Neuronal stem cell (in vitro differentiated cells): Measurements from ENCODE around the gene FXYD6.

Source experiments
- DNase-seq: peaks from one replicate; pipeline ENCODE4 v3.0.0-alpha.2; 2013; ENCODE audit warnings: low spot score
- H2AFZ ChIP-seq: one replicate; pipeline ENCODE4 v1.6.1; 2013; ENCODE audit warnings: mild to moderate bottlenecking, low read length, inconsistent platforms
- H2AK5ac ChIP-seq: 2 replicates; pipeline ENCODE4 v1.6.1; 2013; ENCODE audit warnings: low read depth, mild to moderate bottlenecking, inconsistent platforms, low read length, moderate library complexity, mixed read lengths
- H2BK120ac ChIP-seq: 2 replicates; pipeline ENCODE4 v1.6.1; 2013; ENCODE audit warnings: low read depth, mild to moderate bottlenecking, inconsistent platforms, low read length, moderate library complexity, mixed read lengths
- H2BK12ac ChIP-seq: one replicate; pipeline ENCODE4 v1.6.1; 2013; ENCODE audit warnings: low read length, inconsistent platforms
- H2BK15ac ChIP-seq: 2 replicates; pipeline ENCODE4 v1.6.1; 2013; ENCODE audit warnings: mild to moderate bottlenecking, low read length, inconsistent platforms, mixed read lengths
- H2BK5ac ChIP-seq: one replicate; pipeline ENCODE4 v1.6.1; 2013; ENCODE audit warnings: inconsistent platforms, mild to moderate bottlenecking, low read length, moderate library complexity
- H3K14ac ChIP-seq: one replicate; pipeline ENCODE4 v1.6.1; 2013; ENCODE audit warnings: low read length, inconsistent platforms
- H3K18ac ChIP-seq: 2 replicates; pipeline ENCODE4 v1.6.1; 2013; ENCODE audit warnings: low read length, inconsistent platforms
- H3K23ac ChIP-seq: 2 replicates; pipeline ENCODE4 v1.6.1; 2013; ENCODE audit warnings: low read depth, mild to moderate bottlenecking, mixed read lengths, low read length, inconsistent platforms; ENCODE audit not compliant: poor library complexity
- H3K27ac ChIP-seq: replicated peaks from 3 replicates; pipeline ENCODE4 v1.5.1; 2013; ENCODE audit warnings: low read length, inconsistent platforms
- H3K27me3 ChIP-seq, 3 experiments: 2 replicates each; pipeline ENCODE4 v1.6.1; 2013; ENCODE audit warnings: low read length in 3 of 3, mild to moderate bottlenecking in 2 of 3, inconsistent platforms in 1 of 3, low read depth in 1 of 3, mixed read lengths in 1 of 3, moderate library complexity in 1 of 3; ENCODE audit not compliant: control insufficient read depth in 3 of 3, insufficient read depth in 3 of 3
- H3K36me3 ChIP-seq, 2 donors: replicated peaks in 1 of 2; 2 replicates each; pipeline ENCODE4 v1.6.1; 2013; ENCODE audit warnings: low read length in 2 of 2; ENCODE audit not compliant: control insufficient read depth in 2 of 2, insufficient read depth in 2 of 2
- H3K4ac ChIP-seq: 2 replicates; pipeline ENCODE4 v1.6.1; 2013; ENCODE audit warnings: inconsistent platforms, mild to moderate bottlenecking, low read length, moderate library complexity
- H3K4me1 ChIP-seq, 2 donors: 1 replicate in 1 of 2; 2 replicates in 1 of 2; pipeline ENCODE4 v1.6.1; 2013; ENCODE audit warnings: low read length in 2 of 2, low read depth in 1 of 2; ENCODE audit not compliant: control insufficient read depth in 2 of 2, insufficient read depth in 1 of 2
- H3K4me2 ChIP-seq: one replicate; pipeline ENCODE4 v1.6.1; 2013; ENCODE audit warnings: mild to moderate bottlenecking, low read length, inconsistent platforms; ENCODE audit not compliant: insufficient read depth, poor library complexity, severe bottlenecking
- H3K4me3 ChIP-seq, 2 donors: 2 replicates each; pipeline ENCODE4 v1.5.1; 2013; ENCODE audit warnings: low read length in 2 of 2, mild to moderate bottlenecking in 2 of 2, inconsistent platforms in 1 of 2, moderate library complexity in 1 of 2
- H3K79me1 ChIP-seq: one replicate; pipeline ENCODE4 v1.6.1; 2013; ENCODE audit warnings: low read depth, mild to moderate bottlenecking, inconsistent platforms, low read length, moderate library complexity
- H3K9ac ChIP-seq: one replicate; pipeline ENCODE4 v1.6.1; 2013; ENCODE audit warnings: mild to moderate bottlenecking, low read depth, low read length, inconsistent platforms; ENCODE audit not compliant: poor library complexity
- H3K9me3 ChIP-seq, 2 donors: replicated peaks in 1 of 2; 2 replicates each; pipeline versions ENCODE3 to v1.6.1; 2013; ENCODE audit warnings: low read length in 2 of 2, mild to moderate bottlenecking in 2 of 2, inconsistent platforms in 1 of 2, low read depth in 1 of 2, mixed read lengths in 1 of 2, moderate library complexity in 1 of 2; ENCODE audit not compliant: control insufficient read depth in 2 of 2, insufficient read depth in 1 of 2
- H4K8ac ChIP-seq: one replicate; pipeline ENCODE4 v1.6.1; 2013; ENCODE audit warnings: low read depth, mild to moderate bottlenecking, inconsistent platforms, low read length, moderate library complexity
- H4K91ac ChIP-seq: one replicate; pipeline ENCODE4 v1.6.1; 2013; ENCODE audit warnings: low read length, low read depth, mild to moderate bottlenecking, inconsistent platforms; ENCODE audit not compliant: poor library complexity
- WGBS, 2 donors: extraction: QIAGEN DNeasy Blood & Tissue Kit; methylation state at CpG; one replicate each; pipeline ENCODE4 v1.1.7; 2013; ENCODE audit warnings: missing lambda C conversion rate in 2 of 2, mixed read lengths in 1 of 2; ENCODE audit not compliant: insufficient read length in 2 of 2, insufficient replicate concordance in 1 of 2; ENCODE audit errors: extremely low coverage in 2 of 2; 5-methylcytosine and 5-hydroxymethylcytosine counted together

Gene FXYD6

DNA sequence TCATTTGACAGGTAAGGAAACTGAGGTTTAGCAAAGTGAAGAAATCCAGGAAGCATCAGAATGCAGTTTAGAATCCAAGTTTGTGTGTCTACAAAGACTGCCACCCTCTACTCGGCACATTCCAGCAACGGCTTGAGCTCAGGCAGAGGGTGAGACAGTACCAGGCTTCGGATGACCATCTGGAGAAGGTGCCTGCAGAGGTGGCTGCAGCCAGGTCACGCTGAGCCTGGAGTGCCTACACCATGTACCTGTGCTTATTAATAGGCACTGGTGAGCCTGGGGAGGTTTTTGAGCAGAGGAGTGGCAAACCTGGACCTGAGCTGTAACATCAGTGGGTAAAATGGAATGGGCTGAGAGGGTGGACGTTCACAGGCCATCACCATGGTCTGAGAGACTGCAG lies 4.7 kb downstream of the FXYD6 start:
- Histone ChIP-seq H4K91ac (no peak overlapping the region), H3K27ac (no peak overlapping the region), H3K4ac (no peak overlapping the region), H3K79me1 (peaks cover 30% of the 10 kb centered on the region), H4K8ac (no peak overlapping the region), H3K18ac (no peak overlapping the region), H3K27me3 (no peaks in the 10 kb centered on the region), H3K4me3 (no peak overlapping the region), H2AFZ (no peak overlapping the region), H3K36me3 (peaks cover 4 to 7% of the 10 kb centered on the region in 2 donors), H2AK5ac (no peak overlapping the region), H2BK5ac (no peak overlapping the region), H2BK12ac (no peak overlapping the region), H3K4me1 (peaks cover 21 to 33% of the 10 kb centered on the region in 2 donors), H2BK120ac (no peak overlapping the region), H3K4me2 (no peak overlapping the region), H3K9me3 (no peaks in the 10 kb centered on the region), H3K14ac (no peak overlapping the region), H3K23ac (peak overlapping the region; percentile 4), H3K9ac (no peak overlapping the region), H2BK15ac (no peak overlapping the region)
- WGBS, 2 donors, result no CpG with 5 or more reads among the region's 5 CpGs
- DNase-seq, result no peak

DNA sequence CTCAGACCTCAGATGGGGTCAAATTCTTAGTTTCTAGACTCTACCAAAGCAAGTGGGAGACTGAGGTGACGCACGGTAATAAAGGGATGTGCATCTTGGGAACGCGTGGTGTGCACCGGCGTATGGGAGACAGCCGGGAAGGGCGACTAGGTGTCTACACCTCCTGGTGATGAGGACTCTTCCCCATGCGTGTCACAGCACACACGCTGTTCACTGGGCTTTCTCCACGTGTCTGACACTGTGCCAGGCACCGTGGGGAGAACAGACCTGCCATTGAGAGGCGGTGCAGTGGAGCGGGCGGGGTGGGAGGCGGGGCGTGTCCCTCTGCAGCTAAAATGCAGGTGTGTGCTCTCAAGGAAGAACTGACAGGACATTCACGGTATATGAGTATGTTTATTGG lies 5.3 kb downstream of the FXYD6 start:
- peaks cover 21 to 33% of the 10 kb centered on the region in 2 donors for H3K4me1 ChIP-seq
- WGBS, 2 donors, result no CpG with 5 or more reads among the region's 18 CpGs
- DNase-seq, result no peak
- no peaks in the 10 kb centered on the region for H3K27me3 ChIP-seq
- H3K4ac ChIP-seq, result no peak overlapping the region
- H4K8ac ChIP-seq, result no peak overlapping the region
- no peak overlapping the region for H2BK12ac ChIP-seq
- H2AK5ac ChIP-seq, result no peak overlapping the region
- no peak overlapping the region for H3K9ac ChIP-seq
- no peak overlapping the region for H4K91ac ChIP-seq
- H2BK5ac ChIP-seq, result no peak overlapping the region
- peak overlapping the region; percentile 45 for H3K18ac ChIP-seq
- H3K79me1 ChIP-seq, result peaks cover 28% of the 10 kb centered on the region
- no peaks in the 10 kb centered on the region for H3K9me3 ChIP-seq
- H3K27ac ChIP-seq, result no peak overlapping the region
- no peak overlapping the region for H2BK120ac ChIP-seq
- H3K14ac ChIP-seq, result no peak overlapping the region
- H2BK15ac ChIP-seq, result no peak overlapping the region
- peaks cover 4 to 11% of the 10 kb centered on the region in 2 donors for H3K36me3 ChIP-seq
- no peak overlapping the region for H3K23ac ChIP-seq
- no peak overlapping the region for H3K4me2 ChIP-seq
- H3K4me3 ChIP-seq, result no peak overlapping the region
- no peak overlapping the region for H2AFZ ChIP-seq

DNA sequence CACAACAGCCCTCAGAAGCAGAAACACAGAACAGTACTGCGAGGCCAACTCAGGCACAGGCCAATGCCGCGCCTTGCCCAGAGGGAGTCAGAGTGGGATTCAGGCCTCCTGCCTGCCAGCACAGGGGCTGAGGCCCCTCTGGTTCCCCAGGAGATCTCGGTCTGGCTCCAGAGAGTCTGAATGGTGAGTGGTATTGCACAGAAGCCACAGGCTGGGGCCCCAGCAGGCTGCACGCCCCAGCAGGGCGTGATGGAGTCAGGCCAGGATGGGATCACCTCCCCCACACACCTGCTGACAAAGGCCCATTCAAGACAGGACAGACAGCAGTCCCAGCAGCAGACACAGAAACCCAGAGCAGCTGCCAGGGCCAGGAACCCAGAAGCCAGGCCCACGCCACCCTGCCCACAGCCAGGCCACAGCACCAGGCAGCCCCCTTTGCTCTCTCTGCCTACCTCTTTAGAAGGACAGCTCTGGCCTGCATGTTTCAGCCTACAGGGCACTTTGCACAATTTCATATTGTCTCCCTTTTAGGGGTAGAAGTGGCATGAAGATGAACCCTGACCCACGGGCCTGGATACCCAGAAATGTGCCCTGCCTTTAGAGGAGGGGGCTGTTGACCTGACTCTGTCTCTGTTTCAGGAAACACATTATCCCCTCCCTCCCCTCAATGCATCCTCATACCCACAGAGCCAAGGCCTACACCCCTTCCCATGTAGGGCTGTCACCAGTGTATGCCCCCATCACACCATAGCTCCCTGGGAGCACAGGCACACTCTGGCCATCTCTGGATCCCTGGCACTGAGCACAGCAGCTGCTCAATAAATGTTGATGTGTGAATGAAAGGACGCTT lies 6.1 kb downstream of the FXYD6 start:
- Histone ChIP-seq H3K14ac (no peak overlapping the region), H3K27ac (peak overlapping the region; percentile 38), H3K4me2 (peak overlapping the region; percentile 47), H2BK15ac (no peak overlapping the region), H3K27me3 (no peaks in the 10 kb centered on the region), H3K23ac (peak overlapping the region; percentile 37), H2BK5ac (no peak overlapping the region), H3K4me1 (peaks cover 18 to 32% of the 10 kb centered on the region in 2 donors), H3K9ac (no peak overlapping the region), H4K91ac (no peak overlapping the region), H2AK5ac (peak overlapping the region; percentile 18), H4K8ac (no peak overlapping the region), H2BK120ac (no peak overlapping the region), H3K4ac (no peak overlapping the region), H3K36me3 (peaks cover 4 to 13% of the 10 kb centered on the region in 2 donors), H3K4me3 (no peak overlapping the region), H3K79me1 (peaks cover 24% of the 10 kb centered on the region), H3K18ac (peak overlapping the region; percentile 30), H3K9me3 (no peaks in the 10 kb centered on the region), H2BK12ac (no peak overlapping the region), H2AFZ (no peak overlapping the region)
- WGBS, 2 donors, result no CpG with 5 or more reads among the region's 9 CpGs
- DNase-seq, result no peak

DNA sequence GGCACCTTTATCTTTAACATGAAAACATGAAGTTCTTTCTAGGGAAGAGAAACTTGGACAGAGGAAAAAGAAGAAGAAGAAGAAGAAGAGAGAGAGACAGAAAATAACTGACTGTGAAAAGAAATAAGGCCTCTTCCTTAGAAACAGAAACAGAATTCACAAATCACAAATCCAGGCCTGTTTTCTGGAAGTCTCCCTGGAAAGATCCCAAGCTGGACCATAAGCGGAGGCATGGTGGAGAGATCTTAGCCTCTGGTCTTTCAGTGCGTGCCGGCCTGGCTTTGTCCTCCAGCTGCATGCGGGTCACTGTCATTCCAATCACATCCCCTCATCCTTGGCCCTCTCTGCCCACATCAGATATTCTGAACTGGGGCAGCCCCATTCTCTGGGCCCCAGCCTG lies 6.9 kb downstream of the FXYD6 start:
- no peak overlapping the region for H4K8ac ChIP-seq
- H2BK12ac ChIP-seq, result no peak overlapping the region
- H2AK5ac ChIP-seq, result no peak overlapping the region
- H2AFZ ChIP-seq, result no peak overlapping the region
- peak overlapping the region; percentile 12 for H3K18ac ChIP-seq
- H3K14ac ChIP-seq, result no peak overlapping the region
- H3K4ac ChIP-seq, result no peak overlapping the region
- no peak overlapping the region for H3K9ac ChIP-seq
- DNase-seq, result no peak
- no peaks in the 10 kb centered on the region for H3K27me3 ChIP-seq
- H3K9me3 ChIP-seq, result no peaks in the 10 kb centered on the region
- no peak overlapping the region for H3K27ac ChIP-seq
- no peak overlapping the region for H2BK120ac ChIP-seq
- peaks cover 21% of the 10 kb centered on the region for H3K79me1 ChIP-seq
- H3K4me2 ChIP-seq, result no peak overlapping the region
- no peak overlapping the region for H4K91ac ChIP-seq
- WGBS, 2 donors, result no CpG with 5 or more reads among the region's 4 CpGs
- H2BK15ac ChIP-seq, result no peak overlapping the region
- peaks cover 13 to 24% of the 10 kb centered on the region in 2 donors for H3K4me1 ChIP-seq
- peaks cover 4 to 12% of the 10 kb centered on the region in 2 donors for H3K36me3 ChIP-seq
- H2BK5ac ChIP-seq, result no peak overlapping the region
- H3K23ac ChIP-seq, result no peak overlapping the region
- H3K4me3 ChIP-seq, result no peak overlapping the region
